ENCODE measurements around the gene RALGDS. TPM values are rescaled to one million over a fixed set of nuclear protein-coding genes. Genes with fewer than 3 reads are reported as not detected.

The RALGDS gene
- total and polyA plus RNA-seq, 9 of the 15 experiments (the other 6 are each of a cell fraction or from before 2014, with no cell fraction given): 0.75 to 43.3 (median 27.1) TPM

- TF ChIP-seq, protein P1, sequence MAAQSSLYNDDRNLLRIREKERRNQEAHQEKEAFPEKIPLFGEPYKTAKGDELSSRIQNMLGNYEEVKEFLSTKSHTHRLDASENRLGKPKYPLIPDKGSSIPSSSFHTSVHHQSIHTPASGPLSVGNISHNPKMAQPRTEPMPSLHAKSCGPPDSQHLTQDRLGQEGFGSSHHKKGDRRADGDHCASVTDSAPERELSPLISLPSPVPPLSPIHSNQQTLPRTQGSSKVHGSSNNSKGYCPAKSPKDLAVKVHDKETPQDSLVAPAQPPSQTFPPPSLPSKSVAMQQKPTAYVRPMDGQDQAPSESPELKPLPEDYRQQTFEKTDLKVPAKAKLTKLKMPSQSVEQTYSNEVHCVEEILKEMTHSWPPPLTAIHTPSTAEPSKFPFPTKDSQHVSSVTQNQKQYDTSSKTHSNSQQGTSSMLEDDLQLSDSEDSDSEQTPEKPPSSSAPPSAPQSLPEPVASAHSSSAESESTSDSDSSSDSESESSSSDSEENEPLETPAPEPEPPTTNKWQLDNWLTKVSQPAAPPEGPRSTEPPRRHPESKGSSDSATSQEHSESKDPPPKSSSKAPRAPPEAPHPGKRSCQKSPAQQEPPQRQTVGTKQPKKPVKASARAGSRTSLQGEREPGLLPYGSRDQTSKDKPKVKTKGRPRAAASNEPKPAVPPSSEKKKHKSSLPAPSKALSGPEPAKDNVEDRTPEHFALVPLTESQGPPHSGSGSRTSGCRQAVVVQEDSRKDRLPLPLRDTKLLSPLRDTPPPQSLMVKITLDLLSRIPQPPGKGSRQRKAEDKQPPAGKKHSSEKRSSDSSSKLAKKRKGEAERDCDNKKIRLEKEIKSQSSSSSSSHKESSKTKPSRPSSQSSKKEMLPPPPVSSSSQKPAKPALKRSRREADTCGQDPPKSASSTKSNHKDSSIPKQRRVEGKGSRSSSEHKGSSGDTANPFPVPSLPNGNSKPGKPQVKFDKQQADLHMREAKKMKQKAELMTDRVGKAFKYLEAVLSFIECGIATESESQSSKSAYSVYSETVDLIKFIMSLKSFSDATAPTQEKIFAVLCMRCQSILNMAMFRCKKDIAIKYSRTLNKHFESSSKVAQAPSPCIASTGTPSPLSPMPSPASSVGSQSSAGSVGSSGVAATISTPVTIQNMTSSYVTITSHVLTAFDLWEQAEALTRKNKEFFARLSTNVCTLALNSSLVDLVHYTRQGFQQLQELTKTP (IDR thresholded peaks at IDR 0.05; ENCODE audit: low read depth in 1 of 2, partially characterized antibody in 2 of 2): peak in 1 of 2 experiments; percentile 59
- TF ChIP-seq ARID1B (IDR thresholded peaks at IDR 0.05) (peak; percentile 91), SETDB1 (IDR thresholded peaks at IDR 0.05; ENCODE audit: low read length) (no peak), HNRNPH1 (optimal IDR thresholded peaks at IDR 0.05; ENCODE audit: low read depth, low read length) (no peak), ZNF518B (CRISPR knock-in tag; IDR thresholded peaks at IDR 0.05) (no peak), ZNF124 (CRISPR knock-in tag; IDR thresholded peaks at IDR 0.05) (no peak), C11orf30 (IDR thresholded peaks at IDR 0.05; ENCODE audit: low read depth) (no peak), NFATC3 (IDR thresholded peaks at IDR 0.05) (0 out of 2 replicates have a peak, but pooled peaks have one; percentile 28), ZKSCAN3 (CRISPR knock-in tag; IDR thresholded peaks at IDR 0.05) (no peak), ZBTB12 (CRISPR knock-in tag; IDR thresholded peaks at IDR 0.05) (no peak), POU5F1 (IDR thresholded peaks at IDR 0.05; ENCODE audit: borderline replicate concordance, low read depth, low read length, partially characterized antibody) (no peak), ELF4 (CRISPR knock-in tag; IDR thresholded peaks at IDR 0.05) (no peak), PRDM10 (IDR thresholded peaks at IDR 0.05; ENCODE audit: partially characterized antibody) (peak; percentile 71), ZNF75A (CRISPR knock-in tag; IDR thresholded peaks at IDR 0.05) (no peak), ZNF41 (CRISPR knock-in tag; conservative IDR thresholded peaks at IDR 0.05) (no peak), GATA2 (CRISPR knock-in tag; IDR thresholded peaks at IDR 0.05) (peak; percentile 87)
These were observed 2.0 kb upstream of the RALGDS start (continued) for GRCh38 chr9:133122935-133123611.
